Epithelial cell of prostate (primary cell): ENCODE results near the gene ELMO1.

ENCODE experiments used
- DNase-seq: peaks from one replicate; pipeline ENCODE4 v3.0.0-alpha.2; 2011; ENCODE audit warnings: low read depth, low spot score
- H3K27ac ChIP-seq: fragments of 450-650 bp; 2 replicates; pipeline ENCODE4 v1.5.1; 2017; ENCODE audit warnings: mild to moderate bottlenecking

Gene ELMO1

GRCh38 chr7:37414352-37414983 is 34.2 kb downstream of the ELMO1 start:
- no peak overlapping the region for H3K27ac ChIP-seq
- no peak for DNase-seq

GRCh38 chr7:37411444-37412034 is 37.1 kb downstream of the ELMO1 start:
- DNase-seq: no peak
- no peak overlapping the region for H3K27ac ChIP-seq

DNA sequence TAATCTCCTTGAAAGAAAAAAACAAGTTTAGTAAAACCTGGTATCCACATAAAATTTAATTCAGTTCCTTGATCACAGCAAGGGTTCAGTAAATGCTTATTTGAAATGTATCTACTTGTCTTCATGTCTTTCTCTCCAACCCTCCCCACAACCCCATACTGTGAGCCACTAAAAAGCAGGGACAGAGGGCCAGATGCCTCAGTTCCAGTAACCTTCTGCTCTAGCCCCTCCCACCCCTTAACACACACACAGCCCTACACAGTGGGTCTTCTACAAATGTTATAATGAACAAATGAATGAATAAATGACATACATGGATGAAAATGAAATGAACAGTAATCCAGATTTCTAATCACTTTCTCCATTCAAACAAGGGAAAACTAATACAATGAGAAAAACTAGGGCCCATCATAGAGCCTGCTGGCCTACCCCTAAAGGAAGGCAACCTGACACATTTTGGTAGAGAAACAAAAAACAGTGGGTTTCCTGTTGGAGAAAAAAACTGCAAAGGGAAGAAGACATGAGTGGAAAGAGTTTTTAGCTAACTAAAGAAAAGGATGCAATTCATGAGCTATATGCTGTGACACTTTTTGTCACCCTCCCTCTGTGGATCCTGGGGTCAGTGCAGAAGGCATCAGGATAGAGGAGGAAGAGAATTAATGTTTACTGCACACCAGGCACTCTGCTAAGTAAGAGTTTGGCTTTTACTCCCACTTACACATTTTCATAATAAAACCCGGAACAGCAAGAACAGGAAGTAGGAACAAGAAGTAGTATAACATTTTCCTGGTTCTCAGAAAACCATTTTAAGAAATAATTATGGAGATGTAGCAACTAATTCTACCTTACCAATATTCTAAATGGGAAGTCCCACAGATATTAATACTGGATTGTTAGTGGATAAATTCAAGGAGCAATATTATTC is 38.1 kb downstream of the ELMO1 start:
- H3K27ac ChIP-seq: no peak overlapping the region

DNA sequence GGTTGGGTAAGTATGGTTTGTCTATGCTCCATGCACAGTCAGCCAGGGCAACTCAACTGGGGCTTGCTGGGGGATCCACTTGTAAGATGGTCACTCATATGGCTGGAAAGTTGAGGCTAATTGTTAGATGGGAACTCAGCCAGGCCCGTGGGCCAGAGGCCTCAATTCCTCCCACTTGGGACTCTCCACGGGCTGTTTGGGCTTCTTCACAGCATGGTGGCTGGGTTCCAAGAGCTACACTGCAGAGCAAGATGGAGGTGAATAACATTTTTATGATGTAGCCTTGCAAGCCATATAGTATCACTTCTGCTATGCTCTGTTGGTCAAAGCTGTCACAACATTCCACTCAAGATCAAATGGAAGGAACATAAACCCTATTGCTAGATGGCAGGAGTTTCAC is 39.2 kb downstream of the ELMO1 start:
- H3K27ac ChIP-seq: no peak overlapping the region
- no peak for DNase-seq

More for the DNA sequence above, 38.1 kb downstream of the ELMO1 start:
- no peak for DNase-seq

- DNase-seq: no peak
- no peak overlapping the region for H3K27ac ChIP-seq
These were observed 40.1 kb downstream of the ELMO1 start for GRCh38 chr7:37408291-37409228.

DNA sequence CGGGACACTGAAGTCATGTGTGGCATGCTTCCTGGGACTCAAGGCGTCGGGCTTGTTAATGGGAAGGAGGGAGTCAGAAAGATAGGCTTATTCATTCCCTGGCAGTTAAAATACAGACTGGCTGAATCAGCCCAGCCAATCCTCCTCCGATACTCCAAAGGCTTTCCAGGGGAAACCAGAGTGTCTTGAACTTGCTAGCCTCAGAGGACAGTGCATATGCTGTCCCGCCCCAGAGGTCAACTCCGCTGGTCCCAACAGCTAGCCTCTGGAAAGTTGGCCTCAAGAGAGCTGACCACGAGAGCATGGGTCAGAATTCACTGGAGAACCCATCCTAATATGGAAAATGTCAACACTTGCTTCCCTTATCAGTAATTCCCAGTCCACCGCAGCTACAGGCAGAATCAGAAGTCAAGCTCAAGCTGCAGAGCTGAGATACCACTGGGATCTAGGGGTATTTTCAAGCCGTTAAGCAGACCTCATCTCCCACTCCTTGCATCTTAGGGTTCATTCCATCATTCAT is 43.0 kb downstream of the ELMO1 start:
- H3K27ac ChIP-seq: no peak overlapping the region
- no peak for DNase-seq

DNA sequence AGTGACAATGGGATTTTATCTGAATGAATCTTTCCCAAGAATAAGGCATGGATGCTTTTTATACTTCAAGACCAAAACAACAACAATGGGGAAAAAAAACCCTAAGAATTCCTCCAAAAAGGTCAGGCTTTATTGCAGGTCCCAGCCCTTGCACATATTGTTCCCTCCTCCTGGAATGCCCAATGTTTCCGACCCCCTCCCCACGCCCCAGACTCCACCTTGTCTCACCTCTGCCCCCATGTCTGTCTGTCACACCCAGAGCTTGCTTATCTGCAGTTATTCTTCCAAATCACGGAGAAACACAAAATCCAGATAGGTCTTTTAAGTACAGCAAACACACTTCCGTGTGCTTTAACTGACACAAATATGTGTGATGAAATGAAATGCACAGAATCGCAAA is 43.5 kb downstream of the ELMO1 start:
- DNase-seq: no peak
- H3K27ac ChIP-seq: no peak overlapping the region

GRCh38 chr7:37399876-37400421 is 48.7 kb downstream of the ELMO1 start:
- H3K27ac ChIP-seq: no peak overlapping the region
- DNase-seq: no peak

DNA sequence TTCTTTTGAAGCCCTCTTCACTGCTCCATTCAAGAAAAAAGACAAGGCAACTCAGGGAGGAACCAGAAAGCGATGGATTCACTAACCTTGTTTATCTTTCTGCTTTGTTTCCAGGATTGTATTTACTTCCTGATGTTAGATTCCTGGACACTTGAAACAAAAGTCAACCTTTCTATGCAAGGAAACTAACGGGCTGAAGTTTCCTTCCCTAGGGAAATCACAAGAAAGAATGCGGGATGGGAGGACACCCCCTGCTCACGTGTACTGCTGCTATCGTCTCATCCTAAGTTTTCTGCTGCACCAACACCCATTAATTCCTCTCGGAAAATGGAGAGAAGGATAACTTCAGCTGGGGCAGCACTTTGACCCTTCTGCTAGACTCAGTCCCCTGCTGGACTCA is 50.3 kb downstream of the ELMO1 start:
- H3K27ac ChIP-seq: no peak overlapping the region
- DNase-seq: no peak

- no peak overlapping the region for H3K27ac ChIP-seq
- no peak for DNase-seq
These were observed 52.9 kb downstream of the ELMO1 start for GRCh38 chr7:37395618-37396259.

GRCh38 chr7:37394158-37394557 is 54.5 kb downstream of the ELMO1 start:
- no peak overlapping the region for H3K27ac ChIP-seq
- no peak for DNase-seq

DNA sequence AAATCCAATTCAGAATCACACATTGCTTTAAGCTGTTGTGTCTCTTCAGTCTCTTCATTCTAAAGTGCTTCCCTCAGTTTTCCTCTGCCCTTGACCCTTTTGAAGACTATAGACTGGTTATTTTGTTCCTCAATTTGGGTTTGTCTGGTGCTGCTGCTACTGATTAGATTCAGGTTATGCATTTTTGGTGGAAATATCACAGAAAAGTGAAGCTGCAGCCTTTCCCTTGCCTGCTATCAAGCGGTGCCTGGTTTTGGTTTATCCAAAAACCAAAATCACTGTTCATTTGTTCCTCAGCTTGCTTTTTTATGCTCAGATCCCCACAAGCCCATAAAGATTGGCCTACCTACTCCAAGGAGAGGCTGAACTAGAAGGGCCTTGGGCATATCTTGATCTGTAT is 55.2 kb downstream of the ELMO1 start:
- DNase-seq: no peak
- no peak overlapping the region for H3K27ac ChIP-seq

GRCh38 chr7:37392673-37393017 is 56.0 kb downstream of the ELMO1 start:
- H3K27ac ChIP-seq: no peak overlapping the region
- no peak for DNase-seq

- DNase-seq: no peak
- no peak overlapping the region for H3K27ac ChIP-seq
These were observed 56.6 kb downstream of the ELMO1 start for GRCh38 chr7:37391791-37392672.

- no peak overlapping the region for H3K27ac ChIP-seq
- DNase-seq: no peak
These were observed 58.5 kb downstream of the ELMO1 start for GRCh38 chr7:37390114-37390513.

DNA sequence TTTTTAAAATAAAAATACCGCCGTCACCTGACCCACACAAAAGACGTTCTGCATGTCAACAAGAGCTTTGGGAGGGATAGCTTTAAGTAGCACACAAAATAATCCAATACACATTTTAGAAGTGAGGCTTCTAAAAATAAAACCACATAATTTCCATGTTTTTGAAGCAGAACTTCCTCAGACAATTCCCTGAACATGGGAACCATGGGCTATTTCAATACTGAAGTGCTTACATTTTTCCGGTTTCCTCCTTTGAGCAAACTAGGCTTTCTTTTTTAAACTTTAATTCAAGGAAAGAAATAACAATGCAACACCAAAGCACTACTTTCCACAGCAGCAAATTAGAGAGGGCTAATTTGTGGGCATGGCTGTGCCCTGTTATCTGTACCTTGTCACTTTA is 59.9 kb downstream of the ELMO1 start:
- H3K27ac ChIP-seq: no peak overlapping the region
- no peak for DNase-seq

- H3K27ac ChIP-seq: no peak overlapping the region
These were observed 62.9 kb downstream of the ELMO1 start for GRCh38 chr7:37385787-37386186.

GRCh38 chr7:37382546-37383088 is 66.0 kb downstream of the ELMO1 start:
- no peak overlapping the region for H3K27ac ChIP-seq
- DNase-seq: no peak

More at GRCh38 chr7:37385787-37386186, 62.9 kb downstream of the ELMO1 start:
- no peak for DNase-seq
